Measurements from ENCODE around the gene YES1. TPM values are rescaled to one million over a fixed set of nuclear protein-coding genes. Genes with fewer than 3 reads are reported as not detected.

YES1 gene
- polyA plus RNA-seq, 1 experiment: 11.3 TPM

DNA sequence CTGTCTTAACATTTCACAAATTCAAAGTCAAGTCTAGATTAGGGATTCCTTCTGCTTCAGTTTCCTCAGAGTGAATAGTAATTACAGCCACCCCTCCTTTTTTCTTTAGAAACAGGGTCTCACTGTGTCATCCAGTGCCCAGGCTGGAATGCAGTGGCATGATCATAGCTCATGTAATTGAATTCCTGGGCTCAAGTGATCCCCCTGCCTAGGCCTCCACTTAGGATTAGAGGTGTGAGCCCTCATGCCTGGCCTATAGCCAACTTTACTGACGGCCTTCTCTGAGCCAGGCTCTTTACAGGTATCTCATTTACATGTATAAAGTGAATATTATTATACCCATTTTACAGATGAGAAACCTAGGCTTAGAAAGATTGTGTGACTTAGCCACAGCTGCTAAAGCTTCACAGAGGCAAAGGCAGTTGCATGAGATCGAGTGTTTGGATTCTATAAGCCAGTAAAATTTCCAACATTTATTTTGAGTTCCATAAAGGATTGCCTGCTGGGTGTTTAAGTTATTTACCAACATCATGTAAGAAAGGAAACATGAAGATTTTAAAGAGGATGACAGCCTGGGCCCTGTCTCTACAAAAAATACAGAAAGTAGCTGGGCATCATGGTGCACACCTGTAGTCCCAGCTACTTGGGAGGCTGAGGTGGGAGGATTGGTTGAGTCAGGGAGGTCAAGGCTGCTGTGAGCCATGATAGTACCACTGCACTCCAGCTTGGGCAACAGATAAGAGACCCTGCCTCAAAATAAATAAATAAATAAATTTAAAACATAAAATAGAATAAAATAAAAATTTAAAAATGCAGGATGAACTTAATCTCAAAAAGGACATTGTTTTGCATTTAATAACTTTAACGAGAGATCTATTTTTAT lies 101.4 kb downstream of the YES1 start:
- H3K36me3 ChIP-seq (ENCODE audit: control insufficient read depth, insufficient read depth, low read length): peaks cover 5% of the 10 kb centered on the region
- TF ChIP-seq, protein P1, sequence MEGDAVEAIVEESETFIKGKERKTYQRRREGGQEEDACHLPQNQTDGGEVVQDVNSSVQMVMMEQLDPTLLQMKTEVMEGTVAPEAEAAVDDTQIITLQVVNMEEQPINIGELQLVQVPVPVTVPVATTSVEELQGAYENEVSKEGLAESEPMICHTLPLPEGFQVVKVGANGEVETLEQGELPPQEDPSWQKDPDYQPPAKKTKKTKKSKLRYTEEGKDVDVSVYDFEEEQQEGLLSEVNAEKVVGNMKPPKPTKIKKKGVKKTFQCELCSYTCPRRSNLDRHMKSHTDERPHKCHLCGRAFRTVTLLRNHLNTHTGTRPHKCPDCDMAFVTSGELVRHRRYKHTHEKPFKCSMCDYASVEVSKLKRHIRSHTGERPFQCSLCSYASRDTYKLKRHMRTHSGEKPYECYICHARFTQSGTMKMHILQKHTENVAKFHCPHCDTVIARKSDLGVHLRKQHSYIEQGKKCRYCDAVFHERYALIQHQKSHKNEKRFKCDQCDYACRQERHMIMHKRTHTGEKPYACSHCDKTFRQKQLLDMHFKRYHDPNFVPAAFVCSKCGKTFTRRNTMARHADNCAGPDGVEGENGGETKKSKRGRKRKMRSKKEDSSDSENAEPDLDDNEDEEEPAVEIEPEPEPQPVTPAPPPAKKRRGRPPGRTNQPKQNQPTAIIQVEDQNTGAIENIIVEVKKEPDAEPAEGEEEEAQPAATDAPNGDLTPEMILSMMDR (IDR thresholded peaks at IDR 0.05; ENCODE audit: insufficient read depth, low read depth, low read length): no peak
- no peak for DNase-seq (ENCODE audit: low read depth)
- no peaks in the 10 kb centered on the region for H3K27me3 ChIP-seq (ENCODE audit: control insufficient read depth, insufficient read depth, low read length)
- no peak overlapping the region; the same call in 1 of the 2 replicates for H3K4me3 ChIP-seq (ENCODE audit: low read depth, low read length)
- ChIA-PET CTCF (interaction anchor here (0.7 to 1.5 kb wide), 4 partner anchors 9 to 129 kb away, joined by 3 to 6 read pairs (median 4); no protein-coding TSS in a partner anchor), POLR2A (no interaction called here)

DNA sequence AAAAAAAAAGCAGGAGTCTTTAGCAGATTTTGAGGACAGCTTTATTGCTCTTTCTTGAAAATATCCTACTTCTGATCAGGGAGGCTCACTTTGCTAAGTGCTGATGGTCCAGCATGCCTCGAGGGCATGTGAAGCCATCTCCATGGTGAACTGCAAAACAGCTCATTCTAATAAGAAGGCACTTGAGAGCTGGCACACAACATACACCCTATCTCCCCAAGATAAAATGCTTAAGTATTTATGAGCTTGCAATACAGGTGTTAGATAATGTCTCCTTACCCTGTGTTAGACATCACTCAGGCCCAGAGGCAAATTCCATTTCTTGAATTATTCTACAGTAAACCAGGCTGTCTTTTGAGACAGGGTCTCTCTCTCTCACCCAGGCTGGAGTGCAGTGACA lies 102.3 kb downstream of the YES1 start:
- CTCF ChIA-PET: interaction anchor here (0.7 to 1.5 kb wide), 3 partner anchors 8 to 126 kb away, joined by 3 to 6 read pairs (median 4); no protein-coding TSS in a partner anchor
- POLR2A ChIA-PET: no interaction called here
- Histone ChIP-seq H3K4me3 (ENCODE audit: low read depth, low read length) (no peak overlapping the region), H3K27me3 (ENCODE audit: control insufficient read depth, insufficient read depth, low read length) (no peaks in the 10 kb centered on the region), H3K36me3 (ENCODE audit: control insufficient read depth, insufficient read depth, low read length) (peaks cover 9% of the 10 kb centered on the region)
- no peak for DNase-seq (ENCODE audit: low read depth)
- TF ChIP-seq, protein P1 (IDR thresholded peaks at IDR 0.05; ENCODE audit: insufficient read depth, low read depth, low read length): no peak

DNA sequence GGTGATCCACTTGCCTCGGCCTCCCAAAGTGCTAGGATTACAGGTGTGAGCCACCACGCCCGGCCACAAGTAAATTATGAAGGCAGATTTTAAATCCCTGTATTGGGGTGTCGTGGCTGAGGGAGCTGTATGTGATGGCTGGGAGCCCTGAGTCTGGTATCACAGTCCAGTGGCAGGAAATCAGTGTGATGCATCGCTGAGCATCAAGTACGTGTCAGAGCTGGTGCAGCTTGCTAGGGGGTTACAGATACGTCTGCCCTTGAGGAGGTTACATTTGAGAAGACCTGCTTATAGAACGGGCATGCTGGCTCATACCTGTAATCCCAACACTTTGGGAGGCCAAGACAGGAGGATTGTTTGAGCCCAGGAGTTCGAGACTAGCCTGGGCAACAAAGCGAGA lies 103.9 kb downstream of the YES1 start:
- CTCF ChIA-PET: interaction anchor here (1.0 to 1.5 kb wide), 2 partner anchors 81 to 123 kb away, joined by 3 to 6 read pairs; no protein-coding TSS in a partner anchor
- H3K4me3 ChIP-seq (ENCODE audit: low read depth, low read length): no peak overlapping the region
- no peak for DNase-seq (ENCODE audit: low read depth)
- peaks cover 9% of the 10 kb centered on the region for H3K36me3 ChIP-seq (ENCODE audit: control insufficient read depth, insufficient read depth, low read length)
- no peaks in the 10 kb centered on the region for H3K27me3 ChIP-seq (ENCODE audit: control insufficient read depth, insufficient read depth, low read length)
- TF ChIP-seq, protein P1 (IDR thresholded peaks at IDR 0.05; ENCODE audit: insufficient read depth, low read depth, low read length): no peak
- POLR2A ChIA-PET: no interaction called here

DNA sequence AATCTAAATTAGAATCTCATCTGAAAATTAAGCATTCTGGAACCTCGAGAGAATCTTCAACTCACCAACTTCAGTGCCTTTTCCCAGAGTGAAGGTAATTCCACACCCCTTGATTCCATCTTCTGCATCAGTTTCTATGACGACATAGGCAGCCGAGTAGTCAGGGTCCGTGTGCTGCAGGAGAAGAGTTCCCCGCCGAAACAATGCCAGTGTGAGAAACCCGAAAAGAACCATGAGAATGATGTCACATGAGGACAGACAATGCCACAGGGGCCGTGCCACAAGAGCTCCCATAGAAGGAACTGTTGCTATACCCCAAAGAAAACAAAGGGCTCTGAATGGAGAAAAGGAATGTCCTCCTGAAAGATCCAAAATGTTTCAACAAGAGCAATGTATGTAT lies 105.6 kb downstream of the YES1 start:
- Histone ChIP-seq H3K27me3 (ENCODE audit: control insufficient read depth, insufficient read depth, low read length) (no peaks in the 10 kb centered on the region), H3K36me3 (ENCODE audit: control insufficient read depth, insufficient read depth, low read length) (peaks cover 9% of the 10 kb centered on the region), H3K4me3 (ENCODE audit: low read depth, low read length) (no peak overlapping the region)
- no peak for DNase-seq (ENCODE audit: low read depth)
- ChIA-PET CTCF (no interaction called here), POLR2A (no interaction called here)
- TF ChIP-seq, protein P1 (IDR thresholded peaks at IDR 0.05; ENCODE audit: insufficient read depth, low read depth, low read length): no peak

DNA sequence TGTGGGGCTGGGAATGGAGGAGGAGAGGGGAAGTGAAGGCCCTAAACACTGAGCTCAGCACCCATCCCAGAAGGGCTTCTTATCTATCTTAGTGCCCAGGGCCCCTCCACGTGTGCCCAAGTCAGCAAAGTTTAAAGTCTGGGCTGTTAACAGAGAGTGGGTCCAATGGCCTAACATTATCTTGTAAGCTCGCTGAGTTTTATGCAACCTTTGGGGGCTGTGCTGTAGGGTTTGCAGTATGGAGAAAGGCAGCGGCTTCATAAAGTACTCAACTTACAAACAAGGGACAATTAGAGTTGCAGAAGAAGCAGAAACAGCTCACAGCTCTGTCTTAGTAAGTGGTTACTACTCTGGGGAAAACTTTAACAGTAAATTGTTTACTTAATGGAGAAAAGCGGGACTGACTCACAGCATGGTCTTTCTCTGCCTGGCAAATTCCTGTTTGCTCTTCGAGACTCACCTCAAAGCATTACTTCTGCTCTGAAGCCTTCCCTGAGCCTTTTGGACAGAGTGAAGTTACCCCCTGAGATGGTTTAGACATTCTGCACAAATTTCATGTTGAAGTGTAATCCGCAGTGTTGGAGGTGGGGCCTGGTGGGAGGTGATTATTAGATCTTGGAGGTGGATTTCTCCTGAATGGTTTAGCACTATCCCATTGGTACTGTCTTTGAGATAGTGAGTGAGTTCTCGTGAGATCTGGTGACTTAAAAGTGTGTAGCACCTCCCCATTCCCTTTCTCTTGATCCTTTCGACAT lies 108.7 kb downstream of the YES1 start:
- Histone ChIP-seq H3K36me3 (ENCODE audit: control insufficient read depth, insufficient read depth, low read length) (peaks cover 5% of the 10 kb centered on the region), H3K27me3 (ENCODE audit: control insufficient read depth, insufficient read depth, low read length) (no peaks in the 10 kb centered on the region), H3K4me3 (ENCODE audit: low read depth, low read length) (no peak overlapping the region)
- CTCF ChIA-PET: interaction anchor here (0.7 to 2.3 kb wide), 6 partner anchors 9 to 127 kb away, joined by 3 to 14 read pairs (median 6); partner anchors contain the start of gene ENOSF1
- TF ChIP-seq, protein P1 (IDR thresholded peaks at IDR 0.05; ENCODE audit: insufficient read depth, low read depth, low read length): no peak
- POLR2A ChIA-PET: interaction anchor here (0.7 kb wide), 1 partner anchor 44 kb away, joined by 3 read pairs; no protein-coding TSS in a partner anchor
- peak; percentile 24 for DNase-seq (ENCODE audit: low read depth)

Data from BJ (cell line).